ENCODE results near the gene RERE. TPM values are rescaled to one million over a fixed set of nuclear protein-coding genes. Genes with fewer than 3 reads are reported as not detected.
"Not testable (repeated sequence)": the region's sequence is repeated elsewhere in the genome, so short reads cannot be mapped to it uniquely, and the experiment has no call there.

RERE gene
- polyA plus RNA-seq, 3 donors from 2014 or later: 3.8 to 5.9 (median 3.8) TPM

DNA sequence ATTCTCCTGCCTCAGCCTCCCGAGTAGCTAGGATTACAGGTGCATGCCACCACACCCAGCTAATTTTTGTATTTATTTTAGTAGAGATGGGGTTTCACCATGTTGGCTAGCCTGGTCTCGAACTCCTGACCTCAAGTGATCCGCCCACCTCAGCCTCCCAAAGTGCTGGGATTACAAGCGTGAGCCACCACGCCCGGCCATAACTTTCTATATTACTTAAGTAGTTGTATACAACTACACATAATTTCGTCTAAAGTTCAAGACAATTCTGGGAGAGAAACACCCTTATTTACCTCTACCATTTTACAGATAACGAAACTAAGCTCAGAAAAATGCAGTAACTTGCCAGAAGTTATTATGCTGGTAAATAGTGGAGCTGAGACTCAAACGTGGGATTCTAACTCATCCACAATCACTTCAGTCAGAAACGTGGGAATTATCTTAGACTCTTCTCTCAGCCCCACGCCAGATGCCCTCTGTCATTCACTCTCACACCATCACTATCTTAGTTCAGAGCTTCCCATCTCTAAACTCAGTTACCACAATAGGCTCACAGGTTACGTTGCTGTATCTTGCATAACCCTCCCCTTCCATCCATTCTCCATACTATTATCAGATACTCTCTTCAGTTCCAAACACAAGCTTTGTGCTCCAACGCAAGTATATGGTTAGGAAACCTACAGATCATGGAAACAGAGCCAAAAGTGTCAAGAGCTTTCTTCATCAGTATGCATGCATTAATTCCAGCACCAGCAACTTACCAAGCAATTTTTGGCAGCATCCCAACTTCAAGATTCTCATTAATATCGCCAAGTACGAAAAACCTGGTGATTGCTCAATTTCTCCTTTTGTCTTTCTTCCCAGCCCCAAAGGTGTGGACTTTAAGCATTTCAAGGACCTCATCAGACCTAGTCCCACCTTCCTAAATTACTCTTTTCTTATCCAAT, 69.3 kb downstream of the RERE start:
- H3K27me3 Mint-ChIP-seq (ENCODE audit: low read depth in 3 of 3): peaks cover 0 to 2% (median 2%) of the 10 kb centered on the region in 3 donors
- no peaks in the 10 kb centered on the region for H3K9me3 Mint-ChIP-seq
- H3K4me1 Mint-ChIP-seq: no peaks in the 10 kb centered on the region
- no peak for DNase-seq
- H3K4me3 Mint-ChIP-seq: no peak overlapping the region
- H3K27ac Mint-ChIP-seq: no peak overlapping the region
- peaks cover 0 to 5% (median 0%) of the 10 kb centered on the region in 3 donors for H3K36me3 Mint-ChIP-seq

DNA sequence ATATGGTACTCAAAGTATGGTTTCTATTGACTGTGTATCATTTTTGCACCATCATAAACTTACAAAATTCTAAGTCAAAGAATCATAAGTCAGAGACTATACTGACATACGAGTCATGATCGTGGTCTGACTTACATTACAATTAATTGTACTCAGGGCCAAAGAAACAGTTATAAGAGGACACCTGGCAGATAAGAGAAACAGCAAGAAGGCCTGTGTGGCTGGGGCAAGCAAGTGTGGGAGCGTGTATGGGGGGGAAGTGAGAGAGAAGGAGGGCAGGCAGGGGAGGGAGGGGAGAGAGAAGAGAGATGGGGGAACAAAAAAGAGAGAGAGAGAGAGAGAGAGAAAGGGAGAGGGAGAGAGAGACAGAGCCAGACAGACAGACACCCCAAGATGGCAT, 70.9 kb downstream of the RERE start:
- Mint-ChIP-seq H3K4me1 (no peaks in the 10 kb centered on the region), H3K9me3 (no peaks in the 10 kb centered on the region), H3K4me3 (no peak overlapping the region), H3K27me3 (ENCODE audit: low read depth in 3 of 3) (peaks cover 0 to 2% (median 0%) of the 10 kb centered on the region in 3 donors), H3K36me3 (peaks cover 0 to 5% (median under 1%) of the 10 kb centered on the region in 3 donors), H3K27ac (peak overlapping the region in 2 of 6 donors; percentile 27 to 31)
- no peak for DNase-seq

DNA sequence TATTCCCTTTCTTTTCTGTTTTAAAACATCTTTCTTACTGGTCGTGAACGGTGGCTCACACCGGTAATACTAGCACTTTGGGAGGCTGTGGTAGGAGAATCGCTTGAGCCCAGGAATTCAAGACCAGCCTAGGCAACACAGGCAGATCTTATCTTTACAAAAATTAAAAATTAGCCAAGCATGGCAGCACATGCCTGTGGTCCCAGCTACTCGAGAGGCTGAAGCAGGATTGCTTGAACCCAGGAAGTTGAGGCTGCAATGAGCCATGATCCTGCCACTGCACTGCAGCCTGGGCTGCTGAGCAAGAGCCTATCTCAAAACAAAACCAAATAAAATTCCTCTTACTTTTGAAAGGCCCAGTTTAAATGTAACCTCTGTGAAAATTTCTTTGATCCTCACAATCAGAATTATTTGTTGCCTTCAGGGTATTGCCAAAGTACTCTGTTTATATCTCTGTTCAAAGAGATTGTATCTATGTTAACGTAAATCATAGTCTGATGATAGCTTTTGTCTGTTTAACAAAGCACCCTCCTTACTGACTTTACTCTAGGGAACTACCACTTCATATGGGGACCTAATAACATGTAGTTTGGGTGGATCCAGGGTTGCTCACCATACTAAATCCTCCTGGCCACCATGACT, 71.6 kb downstream of the RERE start:
- Mint-ChIP-seq H3K36me3 (peaks cover 0 to 11% (median 3%) of the 10 kb centered on the region in 3 donors), H3K4me3 (no peak overlapping the region), H3K9me3 (no peaks in the 10 kb centered on the region), H3K4me1 (no peaks in the 10 kb centered on the region), H3K27me3 (ENCODE audit: low read depth in 3 of 3) (peaks cover 0 to 2% (median 0%) of the 10 kb centered on the region in 3 donors), H3K27ac (peak overlapping the region in 1 of 6 donors; percentile 27)
- DNase-seq: no peak

DNA sequence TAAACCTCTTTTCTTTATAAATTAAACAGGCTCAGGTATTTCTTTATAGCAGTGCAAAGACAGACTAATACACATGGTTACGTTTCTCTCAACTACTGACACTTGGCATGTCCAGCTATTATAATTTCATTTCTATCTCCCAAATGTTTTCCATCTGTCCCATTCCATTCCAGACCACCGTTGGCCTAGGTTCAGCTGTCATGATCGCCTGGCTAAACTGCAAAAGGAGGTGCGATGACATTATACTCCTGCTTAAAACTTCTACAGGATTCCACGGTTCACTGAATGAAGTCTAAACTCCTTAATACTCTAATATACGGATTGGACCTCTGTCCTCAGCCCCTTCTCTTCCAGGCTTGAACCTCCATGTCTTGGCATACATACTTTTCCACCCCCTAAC, 72.1 kb downstream of the RERE start:
- Mint-ChIP-seq H3K36me3 (peaks cover 0 to 11% (median 3%) of the 10 kb centered on the region in 3 donors), H3K4me1 (no peaks in the 10 kb centered on the region), H3K27me3 (ENCODE audit: low read depth in 3 of 3) (peaks cover 0 to 1% (median 0%) of the 10 kb centered on the region in 3 donors), H3K9me3 (no peaks in the 10 kb centered on the region), H3K27ac (no peak overlapping the region), H3K4me3 (no peak overlapping the region)
- no peak for DNase-seq

DNA sequence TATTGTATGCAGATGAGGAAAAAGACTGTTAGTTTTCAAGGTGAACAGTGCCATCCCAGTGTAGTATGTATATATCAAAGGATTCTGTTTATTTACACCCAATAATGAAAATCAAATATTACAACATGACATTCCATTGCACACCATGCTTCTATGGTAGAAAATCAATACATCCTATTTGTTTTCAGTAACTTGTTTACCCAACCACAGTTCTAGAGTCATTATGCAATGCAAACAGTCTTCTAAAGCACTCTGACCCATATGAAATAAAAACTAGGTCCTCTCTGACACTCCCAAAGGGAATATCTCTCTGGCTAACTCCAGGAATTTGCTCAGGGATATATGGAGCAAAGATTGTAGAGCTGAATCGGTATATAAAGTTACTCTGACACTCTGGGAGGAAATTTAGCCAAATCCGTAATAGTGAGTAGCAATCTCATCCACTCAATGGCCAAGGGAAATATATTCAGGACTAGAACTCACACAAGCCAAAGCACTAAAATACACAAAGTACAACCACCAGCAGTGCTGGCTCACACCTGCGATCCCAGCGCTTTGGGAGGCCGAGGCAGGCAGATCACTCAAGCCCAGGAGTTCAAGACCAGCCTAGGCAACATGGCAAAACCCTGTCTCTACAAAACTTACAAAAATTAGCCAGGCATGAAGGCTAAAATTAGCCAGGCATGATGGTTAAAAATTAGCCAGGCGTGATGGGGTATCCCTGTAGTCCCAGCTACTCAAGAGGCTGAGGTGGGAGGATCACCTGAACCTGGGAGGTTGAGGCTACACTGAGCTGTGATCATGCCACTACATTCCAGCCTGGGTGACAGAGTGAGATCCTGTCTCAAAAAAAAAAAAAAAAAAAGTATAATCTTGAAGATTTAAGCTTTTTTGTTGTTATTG, 75.2 kb downstream of the RERE start:
- Mint-ChIP-seq H3K4me1 (peaks cover 7 to 13% of the 10 kb centered on the region in 2 donors), H3K36me3 (peaks cover 4 to 10% (median 8%) of the 10 kb centered on the region in 3 donors), H3K9me3 (peaks cover 0 to 13% (median 5%) of the 10 kb centered on the region in 6 donors), H3K4me3 (no peak overlapping the region), H3K27ac (no peak overlapping the region), H3K27me3 (ENCODE audit: low read depth in 3 of 3) (peaks cover 0 to 1% (median 0%) of the 10 kb centered on the region in 3 donors)
- DNase-seq: no peak

DNA sequence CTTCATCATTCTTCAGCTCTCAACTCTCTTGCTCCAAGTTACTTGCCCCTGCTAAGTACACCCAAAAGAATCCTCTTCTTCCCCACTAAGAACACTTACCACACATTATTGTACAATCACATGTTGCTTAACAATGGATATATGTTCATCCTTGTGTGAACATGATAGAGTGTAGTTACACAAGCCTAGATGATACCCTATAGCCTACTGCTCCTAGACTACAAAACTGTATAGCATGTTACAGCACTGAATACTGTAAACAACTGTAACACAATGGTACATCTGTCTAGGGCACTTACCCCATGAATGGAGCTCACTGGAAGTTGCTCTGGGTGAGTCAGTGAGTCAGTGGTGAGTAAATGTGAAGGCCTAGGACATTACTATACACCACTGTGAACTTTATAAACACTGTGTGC, 77.4 kb downstream of the RERE start:
- peaks cover 7 to 13% of the 10 kb centered on the region in 2 donors for H3K4me1 Mint-ChIP-seq
- H3K9me3 Mint-ChIP-seq: peaks cover 0 to 13% (median 5%) of the 10 kb centered on the region in 6 donors
- no peak for DNase-seq
- no peak overlapping the region for H3K27ac Mint-ChIP-seq
- no peak overlapping the region for H3K4me3 Mint-ChIP-seq
- peaks cover 0 to 1% (median 0%) of the 10 kb centered on the region in 3 donors for H3K27me3 Mint-ChIP-seq (ENCODE audit: low read depth in 3 of 3)
- H3K36me3 Mint-ChIP-seq: peaks cover 4 to 10% (median 8%) of the 10 kb centered on the region in 3 donors

DNA sequence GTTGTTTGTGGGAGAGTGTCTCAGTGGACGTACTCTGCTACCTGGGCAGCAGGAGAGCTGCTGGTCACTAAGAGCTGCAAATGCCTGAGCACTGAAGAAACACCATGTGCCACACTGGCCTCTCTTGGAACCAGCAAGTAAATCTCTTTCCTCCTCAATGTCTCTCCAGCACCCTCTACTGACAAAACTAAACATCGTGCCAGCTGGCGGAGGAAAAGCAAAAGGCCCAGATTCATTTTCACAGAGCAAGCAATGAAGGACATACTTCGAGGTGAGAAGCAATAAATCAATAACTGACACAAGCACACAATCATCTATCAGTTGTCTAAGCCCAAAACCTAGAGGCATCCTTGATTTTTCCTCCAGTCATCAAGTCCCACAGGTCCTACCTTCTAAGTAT, 78.1 kb downstream of the RERE start:
- no peak overlapping the region for H3K27ac Mint-ChIP-seq
- H3K9me3 Mint-ChIP-seq: peaks cover 0 to 13% (median 5%) of the 10 kb centered on the region in 6 donors
- peaks cover 7 to 13% of the 10 kb centered on the region in 2 donors for H3K4me1 Mint-ChIP-seq
- peaks cover 4 to 14% (median 8%) of the 10 kb centered on the region in 3 donors for H3K36me3 Mint-ChIP-seq
- no peak overlapping the region for H3K4me3 Mint-ChIP-seq
- DNase-seq: no peak
- H3K27me3 Mint-ChIP-seq (ENCODE audit: low read depth in 3 of 3): peaks cover 0 to 1% (median 0%) of the 10 kb centered on the region in 3 donors

DNA sequence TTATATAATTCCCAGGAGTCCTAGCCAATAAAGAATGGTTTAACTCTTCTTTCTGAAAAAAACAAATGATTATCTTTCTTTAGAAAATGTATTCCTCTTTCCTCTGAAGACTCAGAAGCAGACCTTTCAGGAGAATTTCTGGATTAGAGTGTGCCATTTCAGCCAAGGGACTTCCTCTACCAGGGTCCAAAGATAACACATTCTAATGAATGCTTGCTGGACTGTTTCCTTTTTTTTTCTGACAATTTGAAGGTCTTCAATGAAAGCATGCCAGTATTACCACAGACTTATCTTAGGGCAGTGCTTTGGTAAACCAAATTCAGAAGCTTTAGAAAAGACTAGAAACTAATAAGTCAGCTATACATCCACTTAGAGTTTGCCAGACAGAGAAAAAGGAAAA, 80.5 kb downstream of the RERE start:
- Mint-ChIP-seq H3K4me3 (no peak overlapping the region), H3K4me1 (peaks cover 7 to 13% of the 10 kb centered on the region in 2 donors), H3K9me3 (peaks cover 0 to 16% (median 6%) of the 10 kb centered on the region in 6 donors), H3K27ac (no peak overlapping the region), H3K36me3 (peaks cover 4 to 19% (median 8%) of the 10 kb centered on the region in 3 donors), H3K27me3 (ENCODE audit: low read depth in 3 of 3) (peaks cover 0 to 1% (median 0%) of the 10 kb centered on the region in 3 donors)
- DNase-seq: no peak

DNA sequence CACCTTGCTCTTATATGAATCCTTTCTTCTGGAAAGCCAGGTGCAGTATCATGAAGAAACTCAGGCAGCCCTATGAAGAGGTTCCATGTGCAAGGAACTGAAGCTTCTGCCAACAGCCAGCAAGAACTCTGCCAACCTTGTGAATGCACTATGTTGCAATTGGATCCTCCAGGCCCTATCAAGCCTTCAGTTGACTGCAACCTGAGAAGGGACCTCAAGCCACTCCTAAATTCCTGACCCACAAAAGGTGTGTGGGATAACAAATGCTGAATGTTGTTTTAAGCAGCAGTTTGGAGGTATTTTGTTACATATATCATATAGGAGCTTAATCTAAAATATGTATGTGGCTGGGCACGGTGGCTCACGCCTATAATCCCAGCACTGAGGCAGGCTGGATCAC, 84.0 kb downstream of the RERE start:
- Mint-ChIP-seq H3K4me3 (no peak overlapping the region), H3K4me1 (peaks cover 7 to 23% of the 10 kb centered on the region in 2 donors), H3K36me3 (peaks cover 0 to 14% (median 0%) of the 10 kb centered on the region in 3 donors), H3K27ac (no peak overlapping the region), H3K27me3 (ENCODE audit: low read depth in 3 of 3) (no peaks in the 10 kb centered on the region), H3K9me3 (peaks cover 0 to 11% (median 5%) of the 10 kb centered on the region in 6 donors)
- DNase-seq: no peak

DNA sequence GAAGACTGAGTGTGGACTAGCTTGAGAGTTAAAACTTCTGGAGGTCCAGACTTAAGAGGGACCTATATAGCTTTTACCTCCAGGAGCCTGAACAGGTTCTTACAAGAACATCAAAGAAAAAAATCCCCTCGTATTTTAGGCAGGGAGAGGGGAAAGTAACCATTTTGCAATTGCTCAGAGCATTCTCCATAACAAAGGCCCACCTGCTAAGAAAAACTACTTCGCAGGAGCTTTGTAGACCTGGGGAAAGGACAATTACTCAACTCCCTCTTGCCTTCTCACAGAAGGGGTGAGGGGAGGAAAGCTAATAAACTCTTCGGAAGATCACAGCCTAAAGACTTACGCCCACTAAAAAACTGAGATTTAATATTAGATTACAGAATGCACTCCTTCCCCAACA, 86.3 kb downstream of the RERE start:
- Mint-ChIP-seq H3K9me3 (peaks cover 0 to 11% (median 5%) of the 10 kb centered on the region in 6 donors), H3K4me1 (peaks cover 11 to 23% of the 10 kb centered on the region in 2 donors), H3K27me3 (ENCODE audit: low read depth in 3 of 3) (no peaks in the 10 kb centered on the region), H3K27ac (no peak overlapping the region), H3K4me3 (no peak overlapping the region), H3K36me3 (peaks cover 0 to 14% (median 0%) of the 10 kb centered on the region in 3 donors)
- no peak for DNase-seq

DNA sequence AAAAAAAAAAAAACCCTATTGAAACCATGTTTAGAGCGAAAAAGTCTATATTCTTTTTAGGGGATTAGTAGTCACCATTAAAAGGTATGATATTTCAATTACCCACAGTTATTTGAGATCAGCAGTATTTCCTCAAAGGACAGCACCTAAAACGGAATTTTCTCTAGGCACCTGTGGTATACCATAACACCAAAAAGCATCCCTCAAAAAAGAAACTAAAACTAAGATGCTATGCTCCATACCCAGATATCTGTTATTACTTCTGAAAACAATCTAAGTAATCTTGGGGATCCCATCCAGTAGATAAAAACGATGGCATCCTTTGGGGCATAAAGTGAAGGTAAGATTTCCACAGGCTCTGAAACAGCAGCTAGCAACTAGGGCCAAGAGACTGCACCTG, 89.0 kb downstream of the RERE start:
- peak overlapping the region in 1 of 5 donors; percentile 62 for H3K4me3 Mint-ChIP-seq
- H3K4me1 Mint-ChIP-seq: peaks cover 11 to 23% of the 10 kb centered on the region in 2 donors
- H3K9me3 Mint-ChIP-seq: peaks cover 0 to 11% (median 5%) of the 10 kb centered on the region in 6 donors
- peaks cover 0 to 2% (median 0%) of the 10 kb centered on the region in 3 donors for H3K27me3 Mint-ChIP-seq (ENCODE audit: low read depth in 3 of 3)
- no peak for DNase-seq
- H3K36me3 Mint-ChIP-seq: peaks cover 0 to 11% (median 0%) of the 10 kb centered on the region in 3 donors
- H3K27ac Mint-ChIP-seq: peak overlapping the region in 3 of 6 donors; percentile 31 to 66 (median 32)

DNA sequence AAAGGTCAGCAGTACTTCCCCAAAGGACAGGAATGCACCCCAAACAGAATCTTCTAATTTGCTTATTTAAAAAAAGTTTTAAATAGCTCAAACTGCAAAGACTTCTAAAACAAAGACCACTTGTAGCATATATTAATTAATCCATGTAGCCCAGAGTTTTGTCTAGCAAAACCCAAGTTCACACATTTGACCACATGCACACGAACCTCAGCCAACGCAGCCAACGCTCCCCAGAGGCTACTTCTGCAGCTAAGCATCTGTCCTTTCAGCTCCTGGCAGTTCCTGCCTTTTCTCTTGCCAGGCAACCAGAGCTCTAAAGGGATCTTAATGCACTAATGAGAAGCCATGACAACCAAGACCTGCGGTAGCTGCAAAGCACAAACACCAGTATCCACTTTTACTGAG, 89.6 kb downstream of the RERE start:
- Mint-ChIP-seq H3K4me3 (no peak overlapping the region), H3K9me3 (peaks cover 0 to 11% (median 5%) of the 10 kb centered on the region in 6 donors), H3K27ac (peak overlapping the region in 1 of 6 donors; percentile 66), H3K27me3 (ENCODE audit: low read depth in 3 of 3) (peaks cover 0 to 2% (median 0%) of the 10 kb centered on the region in 3 donors), H3K4me1 (peaks cover 11 to 26% of the 10 kb centered on the region in 2 donors), H3K36me3 (peaks cover 0 to 11% (median 0%) of the 10 kb centered on the region in 3 donors)
- DNase-seq: no peak

DNA sequence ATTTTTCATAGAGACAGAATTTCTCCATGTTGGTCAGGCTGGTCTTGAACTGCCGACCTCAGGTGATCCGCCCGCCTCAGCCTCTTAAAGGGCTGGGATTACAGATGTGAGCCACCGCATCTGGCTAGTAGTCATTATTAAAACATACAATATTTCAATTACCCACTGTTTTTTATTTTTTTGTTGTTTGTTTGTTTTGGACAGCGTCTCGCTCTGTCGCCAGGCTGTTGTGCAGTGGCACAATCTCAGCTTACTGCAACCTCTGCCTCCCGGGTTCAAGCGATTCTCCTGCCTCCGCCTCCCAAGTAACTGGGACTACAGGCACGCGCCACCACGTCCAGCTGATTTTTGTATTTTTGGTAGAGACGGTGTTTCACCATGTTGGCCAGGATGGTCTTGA, 90.1 kb downstream of the RERE start:
- H3K36me3 Mint-ChIP-seq; H3K4me3 Mint-ChIP-seq; H3K27me3 Mint-ChIP-seq (ENCODE audit: low read depth in 3 of 3); DNase-seq: not testable (repeated sequence)
- H3K27ac Mint-ChIP-seq: peak overlapping the region in 1 of 6 donors; percentile 66
- peaks cover 11 to 29% of the 10 kb centered on the region in 2 donors for H3K4me1 Mint-ChIP-seq
- H3K9me3 Mint-ChIP-seq: peaks cover 0 to 11% (median 5%) of the 10 kb centered on the region in 6 donors
